PFSK-1 (cell line): ENCODE measurements around the gene KLHL1.

ENCODE experiments used
- FOXP2 ChIP-seq: optimal IDR thresholded peaks from 2 replicates; pipeline ENCODE3; 2011; ENCODE audit warnings: borderline replicate concordance, control low read depth, inconsistent platforms; ENCODE audit not compliant: insufficient read depth; ENCODE audit errors: extremely low read length, extremely low read depth
- POLR2AphosphoS5 ChIP-seq: IDR thresholded peaks from 2 replicates; pipeline ENCODE4 v1.6.1; 2012; ENCODE audit warnings: low read depth, mild to moderate bottlenecking, control low read depth, low read length, moderate library complexity
- REST ChIP-seq, 2 experiments: IDR thresholded peaks; 2 replicates each; pipeline versions ENCODE4 v1.6.1 to v1.8.0; 2011 to 2012; ENCODE audit warnings: low read depth in 2 of 2, low read length in 2 of 2, control low read depth in 1 of 2, inconsistent platforms in 1 of 2, mild to moderate bottlenecking in 1 of 2, moderate library complexity in 1 of 2; ENCODE audit not compliant: insufficient read depth in 1 of 2
- SIN3A ChIP-seq: IDR thresholded peaks from 2 replicates; pipeline ENCODE4 v1.6.1; 2012; ENCODE audit warnings: mild to moderate bottlenecking, low read length, moderate library complexity, borderline replicate concordance; ENCODE audit not compliant: insufficient read depth
- TAF1 ChIP-seq: IDR thresholded peaks from 2 replicates; pipeline ENCODE4 v1.6.1; 2012; ENCODE audit warnings: low read length, control low read depth, borderline replicate concordance; ENCODE audit not compliant: insufficient read depth

DNA sequence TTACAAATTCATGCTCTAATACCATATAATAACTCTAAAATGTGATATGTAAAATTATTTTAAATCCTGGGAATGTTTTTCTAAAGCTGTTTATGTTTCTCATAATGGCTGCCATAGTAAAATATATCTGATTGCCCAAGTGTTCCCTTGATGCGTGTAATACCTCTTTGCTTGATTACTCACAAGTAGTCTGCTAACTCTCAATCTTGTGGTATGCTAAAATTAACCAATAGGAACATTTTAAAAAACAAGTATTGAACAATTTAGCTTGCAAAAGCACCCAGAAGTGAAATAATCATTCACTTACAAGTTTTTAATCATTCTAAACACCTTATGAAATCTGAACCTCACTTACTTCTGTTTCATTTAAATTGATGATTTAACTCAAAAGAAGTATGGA, 386.6 kb downstream of the KLHL1 start:
- no peak for TF ChIP-seq POLR2AphosphoS5
- TF ChIP-seq REST (IDR thresholded peaks at IDR 0.05; ENCODE audit: insufficient read depth in 1 of 2, low read depth in 2 of 2, low read length in 2 of 2), result no peak
- no peak for TF ChIP-seq TAF1
- TF ChIP-seq SIN3A, result no peak
- TF ChIP-seq FOXP2, result no peak
